Lung (tissue), 12 donors: ENCODE results near the gene TMEM217. TPM values are rescaled to one million over a fixed set of nuclear protein-coding genes. Genes with fewer than 3 reads are reported as not detected.

Source experiments
- ATAC-seq: fragments of 200-7000 bp; cut with Tn5 transposase; one replicate; pipeline ENCODE4 v1.9.1; 2020; ENCODE audit warnings: moderate number of reproducible peaks; ENCODE audit not compliant: insufficient read depth, low FRiP score
- DNase-seq, 3 donors: peaks; one replicate each; pipeline ENCODE4 v3.0.0-alpha.2; 2013 to 2017
- H3K27ac ChIP-seq, 2 donors: one replicate each; pipeline ENCODE4 v1.5.1; 2013; ENCODE audit warnings: mild to moderate bottlenecking in 2 of 2, moderate library complexity in 2 of 2, control low read depth in 1 of 2, inconsistent platforms in 1 of 2, low read depth in 1 of 2, low read length in 1 of 2
- H3K27me3 ChIP-seq, 3 donors: one replicate each; pipeline ENCODE4 v1.5.1; 2013; ENCODE audit warnings: low read length in 2 of 3; ENCODE audit not compliant: control insufficient read depth in 3 of 3, insufficient read depth in 3 of 3
- H3K36me3 ChIP-seq, 4 donors: one replicate each; pipeline ENCODE4 v1.5.1; 2013; ENCODE audit warnings: low read length in 4 of 4, mild to moderate bottlenecking in 1 of 4, moderate library complexity in 1 of 4; ENCODE audit not compliant: control insufficient read depth in 4 of 4, insufficient read depth in 4 of 4
- H3K4me1 ChIP-seq, 5 donors: one replicate each; pipeline ENCODE4 v1.5.1; 2013; ENCODE audit warnings: low read length in 5 of 5, mild to moderate bottlenecking in 2 of 5, moderate library complexity in 1 of 5; ENCODE audit not compliant: control insufficient read depth in 5 of 5, insufficient read depth in 5 of 5
- H3K4me3 ChIP-seq: one replicate; pipeline ENCODE4 v1.5.1; 2013; ENCODE audit warnings: mild to moderate bottlenecking, control low read depth, moderate library complexity
- H3K9ac ChIP-seq, 2 donors: one replicate each; pipeline ENCODE4 v1.5.1; 2013; ENCODE audit warnings: low read length in 2 of 2, control low read depth in 1 of 2; ENCODE audit not compliant: insufficient read depth in 1 of 2
- H3K9me3 ChIP-seq, 4 donors: one replicate each; pipeline ENCODE4 v1.5.1; 2013; ENCODE audit warnings: low read length in 3 of 4, mild to moderate bottlenecking in 1 of 4, moderate library complexity in 1 of 4; ENCODE audit not compliant: control insufficient read depth in 4 of 4, insufficient read depth in 3 of 4
- CTCF ChIP-seq: IDR thresholded peaks from 2 replicates; pipeline ENCODE4 v1.5.1; 2012; ENCODE audit warnings: mild to moderate bottlenecking; ENCODE audit errors: control extremely low read depth, extremely low read depth
- WGBS, 2 donors: extraction: QIAGEN DNeasy Blood & Tissue Kit; methylation state at CpG; one replicate each; pipeline ENCODE4 v1.1.7; 2013; 5-methylcytosine and 5-hydroxymethylcytosine counted together
- polyA plus RNA-seq, 2 donors: library from polyadenylated mRNA; stranded (reverse); fragments of 200-250 nt; gene quantifications; one replicate each; pipeline ENCODE4 v1.2.1, GENCODE V29; 2013
- total RNA-seq, 2 donors: library from RNA; depleted of rRNA in 1 of 2; stranded (reverse); fragments of >200 nt in 1 of 2; gene quantifications; one replicate each; pipeline ENCODE4 v1.2.1, GENCODE V29; 2014 to 2021
- donor health status: control.
- donor health status: control.
- donor health status: Bipolar disorder and iron deficiency.
- donor health status: healthy.
- donor health status: DM: yes; HTN: yes; CAD: no.

TMEM217 gene
- total and polyA plus RNA-seq, 4 donors = 0.40 to 1.9 (median 0.97) TPM

GRCh38 chr6:37277001-37277409, 19.1 kb upstream of the TMEM217 start:
- Histone ChIP-seq H3K9me3 (no peaks in the 10 kb centered on the region), H3K27ac (no peak overlapping the region), H3K9ac (no peak overlapping the region), H3K36me3 (peaks cover 0 to 11% (median 1%) of the 10 kb centered on the region in 4 donors), H3K4me3 (no peak overlapping the region), H3K27me3 (no peaks in the 10 kb centered on the region), H3K4me1 (peaks cover 0 to 10% (median 0%) of the 10 kb centered on the region in 5 donors)
- ATAC-seq (no peak), DNase-seq (no peak)
- no peak for TF ChIP-seq CTCF
- 44 to 78% methylated on average over 6 of the region's 6 CpGs for WGBS, 2 donors

- ATAC-seq = no peak
- DNase-seq = no peak
- Histone ChIP-seq H3K9me3 (no peaks in the 10 kb centered on the region), H3K4me3 (no peak overlapping the region), H3K27ac (no peak overlapping the region), H3K36me3 (peaks cover 0 to 8% (median 6%) of the 10 kb centered on the region in 4 donors), H3K4me1 (peaks cover 0 to 10% (median 0%) of the 10 kb centered on the region in 5 donors), H3K27me3 (no peaks in the 10 kb centered on the region), H3K9ac (no peak overlapping the region)
- TF ChIP-seq CTCF = no peak
- 95 to 98% methylated on average over 1 of the region's 1 CpG for WGBS, 2 donors
These were observed 17.4 kb upstream of the TMEM217 start for GRCh38 chr6:37275350-37275749.

- peaks cover 0 to 4% (median 0%) of the 10 kb centered on the region in 5 donors for H3K4me1 ChIP-seq
- no peak for TF ChIP-seq CTCF
- 54 to 60% methylated on average over 3 of the region's 3 CpGs for WGBS, 2 donors
- DNase-seq (no peak), ATAC-seq (no peak)
- H3K4me3 ChIP-seq = no peak overlapping the region
- H3K9me3 ChIP-seq = no peaks in the 10 kb centered on the region
- no peak overlapping the region for H3K27ac ChIP-seq
- no peak overlapping the region for H3K9ac ChIP-seq
- no peaks in the 10 kb centered on the region for H3K27me3 ChIP-seq
- peaks cover 0 to 13% (median 4%) of the 10 kb centered on the region in 4 donors for H3K36me3 ChIP-seq
These were observed 15.7 kb upstream of the TMEM217 start for GRCh38 chr6:37273690-37274089.
